GM21529 (cell line): ENCODE data around the gene MGAT3.

Experiments used
- ATAC-seq: cut with Tn5 transposase; IDR thresholded peaks from one replicate; pipeline ENCODE4 v1.9.1; 2021; ENCODE audit not compliant: unreplicated experiment

Gene MGAT3

GRCh38 chr22:39428597-39429071, 28.2 kb upstream of the MGAT3 start:
- ATAC-seq: no peak

- ATAC-seq: no peak
These were observed 27.6 kb upstream of the MGAT3 start for GRCh38 chr22:39429186-39429585.

DNA sequence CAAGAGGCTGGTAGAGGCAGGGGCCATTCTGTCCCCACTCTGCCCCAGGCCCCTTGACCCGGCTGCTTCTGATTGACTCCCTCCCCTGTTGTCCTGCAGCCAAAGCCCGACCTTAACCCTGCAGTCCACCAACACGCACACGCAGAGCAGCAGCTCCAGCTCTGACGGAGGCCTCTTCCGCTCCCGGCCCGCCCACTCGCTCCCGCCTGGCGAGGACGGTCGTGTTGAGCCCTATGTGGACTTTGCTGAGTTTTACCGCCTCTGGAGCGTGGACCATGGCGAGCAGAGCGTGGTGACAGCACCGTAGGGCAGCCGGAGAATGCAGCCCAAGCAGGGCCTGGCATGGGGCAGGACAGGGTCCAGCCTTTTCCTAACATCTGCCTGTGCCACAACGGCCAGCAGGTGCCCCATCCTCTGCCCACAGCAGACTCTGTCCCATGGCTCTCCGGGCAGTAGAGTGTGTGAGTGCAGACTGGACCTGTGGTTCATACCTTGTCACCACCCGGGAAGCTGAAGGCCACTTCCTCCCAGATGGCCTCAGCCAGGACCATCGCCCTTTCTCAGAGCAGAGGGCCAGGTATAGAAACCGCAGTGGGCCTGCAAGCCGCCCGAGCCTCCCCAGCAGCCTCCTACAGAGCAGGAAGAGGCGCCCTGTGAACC, 26.8 kb upstream of the MGAT3 start:
- ATAC-seq: no peak

- no peak for ATAC-seq
These were observed 26.1 kb upstream of the MGAT3 start for GRCh38 chr22:39430576-39431150.

DNA sequence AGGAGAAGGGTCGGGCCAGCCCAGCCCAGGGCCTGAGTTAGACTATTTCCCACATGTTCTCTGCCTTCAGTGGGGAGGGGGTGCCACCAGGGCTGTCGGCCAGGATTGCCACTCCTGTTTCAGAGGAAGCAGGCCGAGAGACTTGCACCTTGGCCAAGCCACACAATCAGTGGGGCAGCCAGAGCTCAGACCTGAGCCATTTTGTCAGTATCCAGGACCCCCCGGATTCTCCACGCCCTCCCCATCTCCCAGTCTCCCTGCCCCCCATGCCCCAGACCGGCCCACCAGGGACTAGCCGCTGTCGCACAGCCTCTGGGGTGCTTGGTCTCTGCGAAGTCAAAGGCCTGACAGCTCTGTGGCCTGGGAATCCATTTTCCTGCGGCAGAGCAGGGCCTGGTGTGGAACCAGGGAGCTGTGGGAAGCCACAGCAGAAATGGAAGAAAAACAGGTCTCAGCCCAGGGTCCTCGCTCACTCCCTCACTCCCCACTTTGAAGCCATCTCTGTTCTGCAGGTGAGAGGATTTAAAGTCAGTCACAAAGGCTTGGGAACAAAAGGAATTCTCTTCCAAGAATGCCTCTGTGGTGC, 25.5 kb upstream of the MGAT3 start:
- no peak for ATAC-seq

DNA sequence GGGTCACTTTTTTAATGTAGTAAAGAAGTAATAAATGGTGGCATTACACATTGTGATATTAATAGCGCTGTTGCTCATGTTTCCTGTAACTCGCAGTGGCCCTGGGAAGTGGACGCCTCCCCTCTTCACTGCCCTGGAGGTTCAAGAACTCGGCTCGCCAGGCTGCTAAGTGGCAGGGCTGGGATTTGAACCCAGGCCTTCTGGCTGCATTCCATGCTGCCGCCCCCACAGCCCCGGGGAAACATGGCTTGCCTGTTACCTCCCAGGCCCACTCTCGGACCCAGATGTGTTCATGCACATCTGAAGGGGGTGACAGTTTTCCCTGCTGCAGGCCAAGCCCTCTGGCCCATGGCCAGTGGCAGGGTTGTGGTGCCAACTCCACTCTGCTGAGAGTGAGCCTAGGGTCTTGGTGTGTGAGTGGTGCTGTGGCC, 25.0 kb upstream of the MGAT3 start:
- ATAC-seq: no peak

- ATAC-seq: no peak
These were observed 24.4 kb upstream of the MGAT3 start for GRCh38 chr22:39432361-39432811.

DNA sequence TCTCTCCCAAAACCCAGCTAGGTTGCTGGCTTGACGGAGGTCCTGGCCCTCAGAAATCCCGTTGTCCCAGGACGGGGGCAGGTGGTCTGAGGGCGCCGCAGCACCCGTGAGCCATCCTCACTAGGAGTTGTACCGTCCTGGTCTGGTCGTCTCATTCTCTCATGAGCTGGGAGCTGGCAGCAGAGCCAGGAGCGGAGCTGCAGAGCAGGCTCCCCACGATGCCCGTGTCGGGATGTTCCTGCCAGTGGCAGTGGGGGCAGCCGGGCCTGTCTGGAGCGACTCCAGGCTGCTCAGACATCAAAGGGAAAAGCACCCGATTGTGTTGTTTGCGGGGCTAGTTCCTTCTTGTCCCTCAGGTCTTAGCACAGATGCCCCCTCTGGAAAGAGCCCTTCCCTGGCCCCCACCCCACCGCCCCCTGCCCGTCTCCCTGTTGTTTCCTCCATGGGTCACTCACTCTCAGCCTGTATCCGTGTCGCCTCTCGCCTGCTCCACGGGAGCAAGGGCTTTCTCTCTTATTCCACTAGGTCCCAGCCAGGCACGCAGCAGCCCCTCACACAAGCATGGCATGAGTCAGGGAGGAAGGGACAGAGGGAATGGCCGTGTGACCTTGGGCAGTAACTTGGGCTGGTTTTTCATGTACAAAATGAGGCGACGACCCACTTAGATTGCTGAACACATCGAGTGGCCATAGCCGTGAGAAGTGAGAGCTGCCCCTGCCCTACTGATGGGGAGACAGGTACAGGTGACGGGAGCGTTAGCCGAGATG, 23.2 kb upstream of the MGAT3 start:
- ATAC-seq: no peak

DNA sequence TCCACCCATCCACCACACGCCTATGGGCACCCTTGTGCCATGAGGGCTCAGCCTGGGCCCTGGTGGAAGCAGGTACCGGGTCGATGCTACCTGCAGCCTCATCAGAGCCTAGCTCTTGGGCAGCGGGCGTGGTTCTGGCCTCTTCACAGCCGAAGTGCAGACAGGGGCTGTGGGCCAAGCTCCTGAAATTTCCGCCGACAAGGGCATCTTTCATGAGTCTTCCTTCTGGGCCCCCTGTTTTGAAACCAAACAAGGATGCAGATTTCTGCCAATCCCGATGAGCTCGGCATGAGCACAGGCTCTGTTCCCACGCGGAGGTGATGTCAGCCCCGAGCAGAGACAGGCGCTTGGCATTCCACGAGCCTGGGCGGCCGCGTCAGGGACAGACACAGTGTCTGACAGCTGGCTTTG, 22.6 kb upstream of the MGAT3 start:
- ATAC-seq: no peak

- ATAC-seq: no peak
These were observed 22.1 kb upstream of the MGAT3 start for GRCh38 chr22:39434721-39435120.

DNA sequence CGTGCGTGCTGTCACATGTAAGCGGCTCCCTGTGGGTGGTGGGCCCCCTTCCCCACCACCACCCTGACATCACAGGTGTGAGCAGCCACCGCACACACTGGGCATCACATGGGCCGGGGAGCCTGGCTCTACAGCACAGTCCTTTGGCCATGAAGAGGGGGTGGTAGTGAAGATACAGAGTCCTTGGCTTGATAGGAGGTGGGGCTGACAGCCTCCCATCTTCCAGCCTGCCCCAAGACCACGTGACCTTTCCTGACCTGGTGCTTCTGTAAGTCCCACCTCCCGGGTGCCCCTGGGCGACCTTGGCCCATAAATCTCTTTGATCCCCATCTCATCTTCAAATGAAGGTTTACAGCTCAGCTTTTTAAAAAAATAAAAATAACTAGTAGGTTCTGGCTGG, 21.2 kb upstream of the MGAT3 start:
- ATAC-seq: no peak

- no peak for ATAC-seq
These were observed 18.8 kb upstream of the MGAT3 start for GRCh38 chr22:39437791-39438704.

DNA sequence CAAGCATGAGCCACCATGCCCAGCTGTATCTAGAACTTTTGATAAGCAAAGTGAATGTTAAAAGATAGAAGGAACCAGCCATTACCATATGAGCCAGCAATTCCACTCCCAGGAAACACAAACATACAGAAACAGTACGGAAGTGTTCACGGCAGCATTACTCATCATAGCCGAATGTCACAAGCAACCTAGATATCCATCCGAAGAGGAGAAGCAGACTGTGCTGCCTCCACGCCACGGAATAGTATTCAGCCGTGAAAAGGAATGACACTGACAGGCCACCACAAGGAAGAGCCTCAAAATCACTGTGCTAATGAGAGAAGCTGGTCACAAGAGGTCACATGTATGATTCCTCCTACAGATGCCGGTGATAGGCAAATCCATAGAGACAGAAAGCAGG, 17.6 kb upstream of the MGAT3 start:
- no peak for ATAC-seq

DNA sequence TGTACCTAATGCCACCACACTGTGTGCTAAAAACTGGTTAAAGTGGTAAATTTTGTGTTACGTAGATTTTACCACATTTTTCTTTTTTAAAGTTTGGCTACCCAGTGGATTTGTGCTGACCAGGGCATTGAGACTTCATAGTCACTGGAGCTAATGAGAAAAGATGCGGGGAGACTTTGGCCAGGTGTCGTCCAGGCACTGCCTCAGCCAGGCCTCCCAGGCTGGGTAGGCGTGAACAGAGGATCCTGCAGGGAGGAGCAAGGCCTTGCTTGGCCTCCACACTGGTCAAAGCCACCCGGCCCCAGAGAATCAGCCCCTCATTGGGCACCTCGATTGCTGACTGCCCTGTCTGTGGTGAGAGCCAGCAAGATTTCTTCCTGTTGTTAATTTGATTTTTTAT, 13.4 kb upstream of the MGAT3 start:
- ATAC-seq: no peak

DNA sequence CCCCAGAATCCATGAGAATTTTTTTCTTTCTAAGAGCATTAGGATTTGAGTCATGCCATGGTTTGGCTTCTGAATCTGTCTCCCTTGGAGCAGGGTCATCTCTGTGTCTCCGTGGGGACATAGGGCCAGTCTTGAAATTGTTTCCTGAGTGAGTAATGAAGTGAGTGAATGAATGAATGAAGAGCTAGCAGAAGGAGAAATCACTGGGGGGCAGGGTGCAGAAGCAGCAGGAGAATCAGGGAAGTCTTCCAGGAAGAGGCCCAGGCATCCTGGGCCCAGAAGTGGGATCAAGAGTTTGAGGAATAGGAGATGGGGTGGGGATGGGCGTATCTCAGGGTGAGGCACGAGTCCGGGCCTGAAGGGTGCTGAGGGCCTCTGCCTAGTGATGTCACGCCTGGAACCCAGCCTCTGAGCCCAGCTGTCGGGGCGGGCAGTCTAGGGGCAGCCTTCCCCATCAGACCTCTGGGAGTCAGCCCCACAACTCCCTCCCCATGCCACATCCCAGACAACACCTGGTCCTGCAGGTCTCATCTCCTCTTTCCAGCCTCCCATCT, 12.5 kb upstream of the MGAT3 start:
- no peak for ATAC-seq

DNA sequence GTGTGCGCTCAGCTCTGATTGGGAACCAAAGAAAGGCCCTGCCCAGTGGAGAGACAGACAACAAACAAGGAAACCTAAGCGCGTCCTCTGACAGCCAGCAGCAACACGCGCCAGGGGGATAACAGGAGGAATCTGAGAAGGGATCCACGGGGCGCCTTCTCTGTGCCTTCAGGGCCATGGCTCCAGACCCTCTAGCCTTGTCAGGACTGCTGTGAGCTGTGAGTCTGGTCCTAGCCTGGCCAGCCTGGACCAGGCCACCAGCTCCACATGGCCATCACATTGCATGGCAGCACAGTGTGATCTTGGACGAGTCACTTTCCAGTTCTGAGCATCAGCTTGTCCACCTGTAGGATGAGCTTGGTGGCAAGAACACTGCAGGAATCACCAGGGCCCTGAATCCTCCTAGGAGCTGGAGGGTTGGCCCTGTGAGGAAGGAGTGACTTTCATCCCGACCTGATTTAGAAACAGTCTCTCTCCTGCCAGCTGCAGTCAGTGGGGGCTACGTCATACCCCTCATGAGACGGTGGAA, 11.8 kb upstream of the MGAT3 start:
- ATAC-seq: no peak

DNA sequence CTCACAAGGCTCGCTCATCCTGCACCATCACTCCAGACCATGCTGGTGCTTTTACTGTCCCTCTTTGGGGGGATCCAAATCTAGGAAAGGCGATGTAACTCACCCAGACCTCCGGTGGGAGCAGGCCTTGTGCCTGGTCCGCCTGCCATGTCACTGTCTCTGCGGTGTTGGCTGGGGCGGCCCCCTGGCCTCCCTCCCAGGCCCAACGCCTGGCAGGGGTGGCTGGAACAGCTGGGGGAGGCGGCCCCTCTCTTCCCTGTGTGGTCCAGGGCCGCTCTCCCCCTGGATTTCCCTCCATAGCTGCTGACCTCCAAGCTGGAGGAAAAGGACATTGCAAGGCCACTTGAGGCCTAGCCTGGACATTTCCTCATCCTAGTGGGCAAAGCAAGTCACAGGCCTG, 11.1 kb upstream of the MGAT3 start:
- no peak for ATAC-seq

GRCh38 chr22:39446239-39446721, 10.5 kb upstream of the MGAT3 start:
- no peak for ATAC-seq

GRCh38 chr22:39448205-39449054, 8.4 kb upstream of the MGAT3 start:
- no peak for ATAC-seq
